ENCODE results near the gene PGM1. TPM values are rescaled to one million over a fixed set of nuclear protein-coding genes. Genes with fewer than 3 reads are reported as not detected.
A peak's percentile ranks its signal among the peaks of the same experiment; 100 is the strongest.

PGM1 gene
- total and polyA plus RNA-seq, 2 of the 13 experiments (the other 11 are each of a cell fraction or from before 2014, with no cell fraction given) = 51.6 to 105 TPM

DNA sequence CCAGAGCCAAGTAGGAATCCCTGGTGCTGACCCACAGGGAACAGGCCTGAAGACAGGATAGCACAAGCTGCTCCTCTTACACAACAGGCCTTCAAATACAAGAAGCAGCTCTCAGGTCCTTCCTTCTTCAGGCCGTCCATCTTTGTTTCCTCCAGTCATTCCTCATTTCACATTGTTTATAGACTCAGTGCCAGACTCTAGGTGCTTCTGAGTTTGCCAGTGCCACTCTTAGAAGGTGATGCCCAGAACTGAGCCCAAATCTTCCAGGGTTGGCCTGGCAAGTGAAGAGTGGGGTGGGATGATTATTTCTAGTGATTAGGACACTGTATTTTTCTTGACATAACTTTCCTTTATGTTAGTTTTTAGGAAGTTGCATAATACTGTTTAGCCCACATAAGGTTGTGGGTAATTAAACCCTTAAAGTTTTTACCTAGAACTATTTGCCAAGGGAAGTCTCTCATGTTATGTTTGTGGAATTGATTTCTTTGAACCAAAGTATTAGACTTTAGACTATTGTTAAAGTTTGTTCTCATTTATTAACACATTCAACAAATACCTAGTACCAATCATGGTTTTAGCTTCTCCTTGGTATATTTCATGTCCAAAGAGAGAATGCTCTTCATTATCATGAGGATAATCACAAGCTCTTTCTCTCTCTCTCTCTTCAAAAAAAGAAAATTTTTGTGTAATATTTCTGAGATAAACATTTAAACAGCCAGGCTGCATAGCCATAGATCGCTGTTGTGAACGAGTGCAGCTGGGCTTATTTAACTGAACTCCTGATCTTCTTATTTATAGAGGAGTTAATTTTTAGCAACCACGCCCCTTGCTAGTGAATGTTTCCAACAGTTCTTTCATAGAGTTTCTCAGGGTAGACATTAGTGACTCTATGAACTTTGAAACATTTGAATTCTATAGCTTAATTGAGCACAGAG lies 47.7 kb downstream of the PGM1 start (continued):
- TF ChIP-seq, protein P1, sequence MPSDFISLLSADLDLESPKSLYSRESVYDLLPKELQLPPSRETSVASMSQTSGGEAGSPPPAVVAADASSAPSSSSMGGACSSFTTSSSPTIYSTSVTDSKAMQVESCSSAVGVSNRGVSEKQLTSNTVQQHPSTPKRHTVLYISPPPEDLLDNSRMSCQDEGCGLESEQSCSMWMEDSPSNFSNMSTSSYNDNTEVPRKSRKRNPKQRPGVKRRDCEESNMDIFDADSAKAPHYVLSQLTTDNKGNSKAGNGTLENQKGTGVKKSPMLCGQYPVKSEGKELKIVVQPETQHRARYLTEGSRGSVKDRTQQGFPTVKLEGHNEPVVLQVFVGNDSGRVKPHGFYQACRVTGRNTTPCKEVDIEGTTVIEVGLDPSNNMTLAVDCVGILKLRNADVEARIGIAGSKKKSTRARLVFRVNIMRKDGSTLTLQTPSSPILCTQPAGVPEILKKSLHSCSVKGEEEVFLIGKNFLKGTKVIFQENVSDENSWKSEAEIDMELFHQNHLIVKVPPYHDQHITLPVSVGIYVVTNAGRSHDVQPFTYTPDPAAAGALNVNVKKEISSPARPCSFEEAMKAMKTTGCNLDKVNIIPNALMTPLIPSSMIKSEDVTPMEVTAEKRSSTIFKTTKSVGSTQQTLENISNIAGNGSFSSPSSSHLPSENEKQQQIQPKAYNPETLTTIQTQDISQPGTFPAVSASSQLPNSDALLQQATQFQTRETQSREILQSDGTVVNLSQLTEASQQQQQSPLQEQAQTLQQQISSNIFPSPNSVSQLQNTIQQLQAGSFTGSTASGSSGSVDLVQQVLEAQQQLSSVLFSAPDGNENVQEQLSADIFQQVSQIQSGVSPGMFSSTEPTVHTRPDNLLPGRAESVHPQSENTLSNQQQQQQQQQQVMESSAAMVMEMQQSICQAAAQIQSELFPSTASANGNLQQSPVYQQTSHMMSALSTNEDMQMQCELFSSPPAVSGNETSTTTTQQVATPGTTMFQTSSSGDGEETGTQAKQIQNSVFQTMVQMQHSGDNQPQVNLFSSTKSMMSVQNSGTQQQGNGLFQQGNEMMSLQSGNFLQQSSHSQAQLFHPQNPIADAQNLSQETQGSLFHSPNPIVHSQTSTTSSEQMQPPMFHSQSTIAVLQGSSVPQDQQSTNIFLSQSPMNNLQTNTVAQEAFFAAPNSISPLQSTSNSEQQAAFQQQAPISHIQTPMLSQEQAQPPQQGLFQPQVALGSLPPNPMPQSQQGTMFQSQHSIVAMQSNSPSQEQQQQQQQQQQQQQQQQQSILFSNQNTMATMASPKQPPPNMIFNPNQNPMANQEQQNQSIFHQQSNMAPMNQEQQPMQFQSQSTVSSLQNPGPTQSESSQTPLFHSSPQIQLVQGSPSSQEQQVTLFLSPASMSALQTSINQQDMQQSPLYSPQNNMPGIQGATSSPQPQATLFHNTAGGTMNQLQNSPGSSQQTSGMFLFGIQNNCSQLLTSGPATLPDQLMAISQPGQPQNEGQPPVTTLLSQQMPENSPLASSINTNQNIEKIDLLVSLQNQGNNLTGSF (CRISPR knock-in tag; IDR thresholded peaks at IDR 0.05) = no peak
- TF ChIP-seq RBFOX2 (IDR thresholded peaks at IDR 0.05; ENCODE audit: low read depth, low read length) (peak; percentile 27; the same call in 1 of the 2 replicates), MTF1 (CRISPR knock-in tag; IDR thresholded peaks at IDR 0.05) (no peak), STAG1 (CRISPR knock-in tag; IDR thresholded peaks at IDR 0.05) (no peak), ZNF674 (CRISPR knock-in tag; IDR thresholded peaks at IDR 0.05; ENCODE audit: low read depth) (no peak), KLF13 (CRISPR knock-in tag; IDR thresholded peaks at IDR 0.05) (no peak), CHCHD3 (CRISPR knock-in tag; IDR thresholded peaks at IDR 0.05) (no peak), FOSL1 (CRISPR knock-in tag; IDR thresholded peaks at IDR 0.05; ENCODE audit: borderline replicate concordance) (no peak), DNMT1 (CRISPR knock-in tag; IDR thresholded peaks at IDR 0.05) (no peak), KDM3A (CRISPR knock-in tag; IDR thresholded peaks at IDR 0.05; ENCODE audit: low read depth) (0 out of 2 replicates have a peak, but pooled peaks have one; percentile 14), ZMYM4 (CRISPR knock-in tag; IDR thresholded peaks at IDR 0.05) (no peak; the same call in 1 of the 2 replicates), ZNF605 (CRISPR knock-in tag; IDR thresholded peaks at IDR 0.05) (no peak)
- TF ChIP-seq, protein P2, sequence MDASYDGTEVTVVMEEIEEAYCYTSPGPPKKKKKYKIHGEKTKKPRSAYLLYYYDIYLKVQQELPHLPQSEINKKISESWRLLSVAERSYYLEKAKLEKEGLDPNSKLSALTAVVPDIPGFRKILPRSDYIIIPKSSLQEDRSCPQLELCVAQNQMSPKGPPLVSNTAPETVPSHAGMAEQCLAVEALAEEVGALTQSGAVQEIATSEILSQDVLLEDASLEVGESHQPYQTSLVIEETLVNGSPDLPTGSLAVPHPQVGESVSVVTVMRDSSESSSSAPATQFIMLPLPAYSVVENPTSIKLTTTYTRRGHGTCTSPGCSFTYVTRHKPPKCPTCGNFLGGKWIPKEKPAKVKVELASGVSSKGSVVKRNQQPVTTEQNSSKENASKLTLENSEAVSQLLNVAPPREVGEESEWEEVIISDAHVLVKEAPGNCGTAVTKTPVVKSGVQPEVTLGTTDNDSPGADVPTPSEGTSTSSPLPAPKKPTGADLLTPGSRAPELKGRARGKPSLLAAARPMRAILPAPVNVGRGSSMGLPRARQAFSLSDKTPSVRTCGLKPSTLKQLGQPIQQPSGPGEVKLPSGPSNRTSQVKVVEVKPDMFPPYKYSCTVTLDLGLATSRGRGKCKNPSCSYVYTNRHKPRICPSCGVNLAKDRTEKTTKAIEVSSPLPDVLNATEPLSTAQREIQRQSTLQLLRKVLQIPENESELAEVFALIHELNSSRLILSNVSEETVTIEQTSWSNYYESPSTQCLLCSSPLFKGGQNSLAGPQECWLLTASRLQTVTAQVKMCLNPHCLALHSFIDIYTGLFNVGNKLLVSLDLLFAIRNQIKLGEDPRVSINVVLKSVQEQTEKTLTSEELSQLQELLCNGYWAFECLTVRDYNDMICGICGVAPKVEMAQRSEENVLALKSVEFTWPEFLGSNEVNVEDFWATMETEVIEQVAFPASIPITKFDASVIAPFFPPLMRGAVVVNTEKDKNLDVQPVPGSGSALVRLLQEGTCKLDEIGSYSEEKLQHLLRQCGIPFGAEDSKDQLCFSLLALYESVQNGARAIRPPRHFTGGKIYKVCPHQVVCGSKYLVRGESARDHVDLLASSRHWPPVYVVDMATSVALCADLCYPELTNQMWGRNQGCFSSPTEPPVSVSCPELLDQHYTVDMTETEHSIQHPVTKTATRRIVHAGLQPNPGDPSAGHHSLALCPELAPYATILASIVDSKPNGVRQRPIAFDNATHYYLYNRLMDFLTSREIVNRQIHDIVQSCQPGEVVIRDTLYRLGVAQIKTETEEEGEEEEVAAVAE (CRISPR knock-in tag; IDR thresholded peaks at IDR 0.05; ENCODE audit: borderline replicate concordance) = no peak
- TF ChIP-seq, protein P3, sequence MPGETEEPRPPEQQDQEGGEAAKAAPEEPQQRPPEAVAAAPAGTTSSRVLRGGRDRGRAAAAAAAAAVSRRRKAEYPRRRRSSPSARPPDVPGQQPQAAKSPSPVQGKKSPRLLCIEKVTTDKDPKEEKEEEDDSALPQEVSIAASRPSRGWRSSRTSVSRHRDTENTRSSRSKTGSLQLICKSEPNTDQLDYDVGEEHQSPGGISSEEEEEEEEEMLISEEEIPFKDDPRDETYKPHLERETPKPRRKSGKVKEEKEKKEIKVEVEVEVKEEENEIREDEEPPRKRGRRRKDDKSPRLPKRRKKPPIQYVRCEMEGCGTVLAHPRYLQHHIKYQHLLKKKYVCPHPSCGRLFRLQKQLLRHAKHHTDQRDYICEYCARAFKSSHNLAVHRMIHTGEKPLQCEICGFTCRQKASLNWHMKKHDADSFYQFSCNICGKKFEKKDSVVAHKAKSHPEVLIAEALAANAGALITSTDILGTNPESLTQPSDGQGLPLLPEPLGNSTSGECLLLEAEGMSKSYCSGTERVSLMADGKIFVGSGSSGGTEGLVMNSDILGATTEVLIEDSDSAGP (CRISPR knock-in tag; IDR thresholded peaks at IDR 0.05; ENCODE audit: borderline replicate concordance) = no peak
- TF ChIP-seq, protein P4, sequence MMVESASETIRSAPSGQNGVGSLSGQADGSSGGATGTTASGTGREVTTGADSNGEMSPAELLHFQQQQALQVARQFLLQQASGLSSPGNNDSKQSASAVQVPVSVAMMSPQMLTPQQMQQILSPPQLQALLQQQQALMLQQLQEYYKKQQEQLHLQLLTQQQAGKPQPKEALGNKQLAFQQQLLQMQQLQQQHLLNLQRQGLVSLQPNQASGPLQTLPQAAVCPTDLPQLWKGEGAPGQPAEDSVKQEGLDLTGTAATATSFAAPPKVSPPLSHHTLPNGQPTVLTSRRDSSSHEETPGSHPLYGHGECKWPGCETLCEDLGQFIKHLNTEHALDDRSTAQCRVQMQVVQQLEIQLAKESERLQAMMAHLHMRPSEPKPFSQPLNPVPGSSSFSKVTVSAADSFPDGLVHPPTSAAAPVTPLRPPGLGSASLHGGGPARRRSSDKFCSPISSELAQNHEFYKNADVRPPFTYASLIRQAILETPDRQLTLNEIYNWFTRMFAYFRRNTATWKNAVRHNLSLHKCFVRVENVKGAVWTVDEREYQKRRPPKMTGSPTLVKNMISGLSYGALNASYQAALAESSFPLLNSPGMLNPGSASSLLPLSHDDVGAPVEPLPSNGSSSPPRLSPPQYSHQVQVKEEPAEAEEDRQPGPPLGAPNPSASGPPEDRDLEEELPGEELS (CRISPR knock-in tag; IDR thresholded peaks at IDR 0.05) = peak; percentile 75

Data from HepG2 (cell line).